RKO (cell line): Measurements from ENCODE around the gene SLC25A3.
"Not testable (repeated sequence)": the region's sequence is repeated elsewhere in the genome, so short reads cannot be mapped to it uniquely, and the experiment has no call there.

ENCODE experiments used
- DNase-seq: peaks from one replicate; pipeline ENCODE4 v3.0.0-alpha.2; 2016; ENCODE audit warnings: low spot score

Gene SLC25A3

DNA sequence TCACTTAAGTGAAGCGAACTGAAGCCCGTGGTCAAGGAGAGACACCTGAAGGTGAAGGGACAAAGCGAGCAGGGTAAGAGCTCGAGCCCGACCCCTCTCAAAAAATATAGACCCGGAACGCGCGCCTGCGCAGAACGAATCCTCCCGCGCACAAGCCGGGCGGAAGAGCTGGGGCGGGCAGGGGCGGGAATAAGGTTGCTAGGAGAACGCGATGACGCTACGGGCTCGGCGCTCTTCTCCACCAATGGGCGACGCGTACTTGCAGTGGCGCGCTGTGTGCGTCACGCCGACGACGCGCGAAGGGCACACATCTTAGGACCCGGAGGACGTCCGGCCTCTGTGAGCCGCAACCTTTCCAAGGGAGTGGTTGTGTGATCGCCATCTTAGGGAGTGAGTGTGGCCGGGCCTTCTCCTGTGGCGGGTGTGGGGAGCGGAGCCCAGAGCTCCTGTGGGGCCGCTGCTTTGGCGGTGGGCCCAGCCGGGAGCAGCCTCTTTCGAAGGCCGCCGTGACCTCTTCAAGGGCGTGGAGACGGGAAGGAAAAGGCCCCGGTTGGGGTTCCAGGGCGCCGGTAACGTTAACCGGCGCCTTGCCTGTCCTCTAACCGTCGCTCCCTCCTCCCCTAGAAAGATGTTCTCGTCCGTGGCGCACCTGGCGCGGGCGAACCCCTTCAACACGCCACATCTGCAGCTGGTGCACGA, at the start of gene SLC25A3:
Gene SLC25A3 (plus strand): TSS at position 336 of the 699 bp plus-strand sequence. CDS start 293 bp downstream, at position 629.
- DNase-seq = peak; percentile 99

DNA sequence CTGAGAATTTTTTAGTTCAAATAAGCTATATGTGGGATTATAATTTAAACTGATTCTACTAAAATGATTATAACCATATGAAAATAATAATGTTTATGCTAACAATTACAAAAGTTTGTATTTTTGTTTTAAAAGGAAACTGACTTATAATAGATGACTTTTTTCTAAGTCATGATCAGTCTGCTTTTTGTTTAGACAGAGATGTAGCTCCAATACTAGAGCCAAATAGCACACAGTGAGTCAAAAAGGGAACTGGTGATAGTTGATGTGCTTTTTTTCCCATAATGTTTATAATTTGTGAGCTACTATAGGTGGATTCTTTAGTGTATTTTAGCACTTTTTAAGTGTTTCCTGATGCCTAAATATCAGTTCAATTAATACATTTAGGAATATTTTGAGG, 49.8 kb upstream of the SLC25A3 start:
- no peak for DNase-seq

DNA sequence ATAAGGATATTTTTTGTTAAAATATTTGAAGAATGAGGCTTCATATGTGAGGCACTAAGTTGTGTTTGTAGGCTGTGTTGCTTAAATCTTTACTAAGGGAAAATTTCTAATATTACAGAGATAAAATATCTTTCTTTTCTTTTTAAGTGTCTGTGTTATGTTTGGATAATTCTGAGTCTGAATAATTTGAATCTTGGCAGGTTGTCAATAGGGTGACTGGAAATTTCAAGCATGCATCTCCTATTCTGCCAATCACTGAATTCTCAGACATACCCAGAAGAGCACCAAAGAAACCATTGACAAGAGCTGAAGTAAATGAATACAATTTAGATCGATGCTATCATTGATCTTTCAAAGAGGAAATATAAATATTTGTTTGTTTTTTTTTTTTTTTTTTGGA, 48.7 kb upstream of the SLC25A3 start:
- DNase-seq = no peak

DNA sequence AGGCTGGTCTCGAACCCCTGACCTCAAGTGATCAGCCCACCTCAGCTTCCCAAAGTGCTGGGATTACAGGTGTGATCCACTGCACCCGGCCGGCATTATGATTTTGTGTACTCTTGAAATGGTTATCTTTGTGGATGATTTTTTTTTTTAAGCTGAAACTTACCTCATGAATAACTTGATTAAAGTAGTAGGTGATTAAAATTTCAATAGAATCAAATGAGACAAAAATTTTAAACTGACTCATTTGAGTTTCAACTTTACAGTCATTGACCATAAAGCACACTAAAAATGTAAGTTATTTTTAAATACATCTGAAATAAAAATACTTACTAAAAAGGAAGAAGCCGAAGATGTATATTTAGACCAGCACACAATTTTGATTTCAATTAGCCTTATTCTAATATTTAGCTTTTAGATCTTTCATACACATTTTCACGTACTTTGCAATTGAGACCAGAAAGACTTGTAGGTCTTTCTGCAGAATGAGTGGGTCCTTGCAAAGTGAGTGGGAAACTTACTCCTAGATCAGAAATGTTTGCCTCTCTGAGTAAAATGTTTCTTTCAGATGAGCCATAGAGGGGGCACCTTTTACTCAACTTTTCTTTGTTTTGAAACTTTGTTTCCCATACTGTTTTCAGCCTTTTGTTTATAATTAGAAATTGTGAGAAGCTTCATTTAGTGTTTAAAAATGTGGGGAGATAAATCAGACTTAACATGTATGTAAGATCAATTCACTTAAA, 43.9 kb upstream of the SLC25A3 start:
- no peak for DNase-seq

DNA sequence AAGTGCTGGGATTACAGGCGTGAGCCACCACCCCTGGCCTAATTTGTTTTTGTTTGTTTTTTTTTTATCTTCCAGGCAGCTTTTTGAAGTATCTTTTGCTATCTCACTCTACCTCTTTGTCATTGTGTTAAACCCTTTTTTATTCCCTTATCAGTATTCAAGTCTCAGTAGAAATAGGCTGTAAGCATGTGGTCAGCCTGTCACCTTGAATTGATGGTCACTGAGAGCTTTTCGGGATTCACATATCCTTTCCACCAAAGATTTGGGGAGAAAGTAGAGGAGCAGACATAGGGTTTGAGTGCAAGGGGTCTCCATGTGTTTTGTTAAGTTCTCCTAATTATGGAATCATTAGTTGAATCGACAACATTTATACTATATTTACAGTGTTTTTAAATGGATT, 41.7 kb upstream of the SLC25A3 start:
- no peak for DNase-seq

DNA sequence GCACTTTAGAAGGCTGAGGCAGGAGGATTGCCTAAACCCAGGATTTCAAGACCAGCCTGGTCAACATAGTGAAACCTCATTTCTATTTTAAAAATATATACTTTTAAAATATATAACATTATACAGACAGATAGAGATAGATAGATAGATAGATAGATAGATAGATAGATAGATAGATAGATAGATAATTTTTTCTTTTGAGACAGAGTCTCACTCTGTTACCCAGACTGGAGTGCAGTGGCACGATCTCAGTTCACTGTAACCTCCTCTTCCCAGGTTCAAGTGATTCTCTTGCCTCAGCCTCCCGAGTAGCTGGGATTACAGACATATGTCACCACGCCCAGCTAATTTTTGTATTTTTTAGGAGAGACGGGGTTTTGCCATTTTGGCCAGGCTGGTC, 35.4 kb upstream of the SLC25A3 start:
- DNase-seq = not testable (repeated sequence)

DNA sequence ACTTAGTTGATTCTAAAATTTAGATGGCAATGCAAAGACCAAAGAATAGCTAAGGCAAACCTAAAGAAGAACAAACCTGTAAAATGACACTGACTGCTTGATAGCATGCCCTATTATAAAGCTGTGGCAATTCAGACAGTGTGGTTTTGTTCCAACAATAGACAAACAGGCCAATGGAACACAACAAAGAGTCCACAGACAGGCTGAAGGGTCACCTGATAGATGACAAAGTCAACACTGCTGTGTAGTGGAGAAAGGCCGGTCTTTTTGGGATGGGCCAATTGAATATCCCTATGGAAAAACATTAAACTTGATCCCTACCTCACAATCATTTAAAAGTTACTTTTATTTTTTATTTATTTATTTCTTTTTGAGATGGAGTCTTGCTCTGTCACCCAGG, 33.8 kb upstream of the SLC25A3 start:
- DNase-seq = no peak

DNA sequence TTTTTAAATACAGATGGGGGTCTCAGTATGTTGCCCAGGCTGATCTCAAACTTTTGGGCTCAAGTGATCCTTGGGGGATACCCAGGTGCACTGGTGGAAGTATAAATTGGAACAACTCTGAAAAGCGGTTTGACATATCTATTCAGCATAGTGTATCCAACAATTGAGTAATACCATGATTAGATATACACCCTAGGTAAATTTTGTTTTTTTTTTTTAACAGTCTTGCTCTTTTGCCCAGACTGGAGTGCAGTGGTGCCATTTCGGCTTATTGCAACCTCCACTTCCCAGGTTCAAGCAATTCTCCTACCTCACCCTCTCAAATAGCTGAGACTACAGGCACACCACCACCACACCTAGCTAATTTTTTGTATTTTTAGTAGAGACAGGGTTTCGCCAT, 31.6 kb upstream of the SLC25A3 start:
- DNase-seq = no peak

DNA sequence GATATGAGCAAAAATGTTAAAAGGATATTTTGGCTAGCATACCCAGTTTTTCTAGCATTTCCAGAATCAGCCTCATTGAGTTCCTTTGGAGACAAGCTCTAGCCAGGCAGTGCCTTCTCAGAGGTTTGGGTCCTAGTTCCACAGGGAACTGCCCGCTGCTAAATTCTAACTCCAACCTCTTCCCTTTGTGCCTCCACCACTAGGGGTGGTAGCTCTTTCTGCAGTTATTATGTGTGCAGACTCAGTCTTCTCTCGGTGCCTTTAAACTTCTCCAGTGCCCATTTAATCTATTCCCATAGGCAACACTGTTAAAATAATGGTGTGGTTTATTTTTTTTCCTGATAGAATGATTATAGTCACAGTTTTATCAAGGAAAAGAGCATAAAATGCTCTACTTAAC, 21.5 kb upstream of the SLC25A3 start:
- DNase-seq = peak; percentile 37

DNA sequence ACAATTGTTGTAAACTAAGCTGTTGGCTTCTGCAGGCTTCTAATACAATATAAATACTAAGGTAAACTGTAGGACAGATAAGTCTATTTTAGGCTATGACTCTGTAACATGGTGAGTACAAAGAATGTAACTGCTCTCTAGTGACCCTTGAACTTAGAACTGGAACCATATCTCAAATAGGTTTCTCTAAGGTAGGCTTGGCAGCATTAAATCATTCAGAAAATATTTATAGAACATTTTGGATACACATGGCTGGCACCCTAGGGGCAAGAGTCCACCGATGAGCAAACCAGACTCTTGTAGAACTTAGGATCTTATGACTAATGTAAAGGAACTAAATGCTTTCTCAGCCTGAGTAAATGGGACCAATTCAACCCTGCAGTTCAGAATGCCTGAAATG, 19.4 kb upstream of the SLC25A3 start:
- no peak for DNase-seq

DNA sequence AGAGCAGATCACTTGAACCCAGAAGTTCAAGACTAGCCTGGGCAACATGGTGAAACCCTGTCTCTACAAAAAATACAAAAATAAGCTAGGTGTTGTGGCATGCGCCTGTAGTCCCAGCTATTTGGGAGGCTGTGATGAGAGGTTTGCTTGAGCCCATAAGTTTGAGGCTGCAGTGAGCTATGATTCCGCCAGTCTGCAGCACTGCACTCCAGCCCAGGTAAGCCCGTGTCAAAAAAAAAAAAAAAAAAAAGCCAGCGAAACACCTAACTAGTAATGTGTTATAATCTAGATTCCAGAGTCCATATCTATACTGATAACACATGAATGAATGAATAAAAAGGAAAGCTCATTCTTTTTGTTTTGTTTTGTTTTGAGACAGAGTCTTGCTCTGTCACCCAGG, 18.5 kb upstream of the SLC25A3 start:
- no peak for DNase-seq

DNA sequence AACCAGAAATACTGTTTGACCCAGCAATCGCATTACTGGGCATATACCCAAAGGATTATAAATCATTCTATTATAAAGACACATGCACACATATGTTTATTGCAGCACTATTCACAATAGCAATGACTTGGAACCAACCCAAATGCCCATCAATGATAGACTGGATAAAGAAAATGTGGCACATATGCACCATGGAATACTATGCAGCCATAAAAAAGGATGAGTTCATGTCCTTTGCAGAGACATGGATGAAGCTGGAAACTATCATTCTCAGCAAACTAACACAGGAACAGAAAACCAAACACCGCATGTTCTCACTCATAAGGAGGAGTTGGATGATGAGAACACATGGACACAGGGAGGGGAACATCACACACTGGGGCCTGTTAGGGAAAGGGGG, 16.7 kb upstream of the SLC25A3 start:
- not testable (repeated sequence) for DNase-seq

DNA sequence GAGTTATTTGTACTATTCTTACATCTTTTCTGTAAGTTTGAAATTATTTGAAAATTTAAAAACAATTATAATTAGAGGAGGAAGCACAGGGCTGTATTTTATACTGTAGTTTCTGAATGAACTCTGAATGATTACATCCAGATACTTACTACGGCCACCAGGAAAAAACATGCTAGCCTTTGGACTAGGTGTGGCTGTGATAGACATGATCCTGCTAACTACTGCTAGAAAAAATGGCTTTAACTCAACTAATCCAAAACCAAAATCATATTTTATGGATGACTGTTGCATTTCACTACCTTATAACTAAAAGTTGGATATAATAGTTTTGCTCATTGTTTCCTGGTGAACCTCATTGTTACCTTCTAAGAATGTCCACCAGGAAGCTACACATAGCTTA, 15.1 kb upstream of the SLC25A3 start:
- DNase-seq = no peak

DNA sequence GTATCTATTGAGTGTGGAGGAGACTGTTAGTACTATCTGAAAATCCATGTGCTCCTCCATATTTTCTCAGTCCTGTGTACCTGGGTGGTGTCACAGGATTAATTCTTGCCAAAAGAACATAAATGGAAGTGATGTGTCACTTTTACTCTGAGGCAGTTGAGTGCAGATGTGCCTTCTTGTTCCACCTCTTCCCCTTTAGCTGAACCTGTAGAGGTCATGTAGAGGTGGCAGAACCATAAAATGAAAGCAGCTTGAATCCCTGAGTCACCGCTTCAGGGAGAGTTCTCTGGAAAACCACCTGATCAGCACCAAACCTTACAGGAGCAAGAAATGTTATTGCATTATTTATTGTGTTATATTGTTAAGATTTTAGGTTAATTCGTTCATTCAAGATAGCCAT, 14.7 kb upstream of the SLC25A3 start:
- DNase-seq = no peak

DNA sequence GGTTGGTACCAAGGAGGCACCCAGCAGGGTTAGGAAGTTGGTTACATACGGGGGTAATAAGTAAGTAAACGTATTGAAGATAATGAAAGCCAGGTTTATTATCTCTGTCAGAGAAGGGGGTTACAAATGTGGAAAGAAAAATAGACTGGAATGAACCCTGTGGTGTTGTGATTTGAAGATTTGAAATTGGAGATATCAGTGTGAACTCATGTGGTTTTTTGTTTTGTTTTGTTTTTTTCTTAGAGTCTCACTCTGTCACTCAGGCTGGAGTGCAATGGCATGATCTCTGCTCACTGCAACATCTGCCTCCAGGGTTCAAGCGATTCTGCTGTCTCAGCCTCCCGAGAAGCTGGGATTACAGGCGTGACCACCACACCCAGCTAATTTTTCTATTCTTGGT, 14.1 kb upstream of the SLC25A3 start:
- DNase-seq = no peak

DNA sequence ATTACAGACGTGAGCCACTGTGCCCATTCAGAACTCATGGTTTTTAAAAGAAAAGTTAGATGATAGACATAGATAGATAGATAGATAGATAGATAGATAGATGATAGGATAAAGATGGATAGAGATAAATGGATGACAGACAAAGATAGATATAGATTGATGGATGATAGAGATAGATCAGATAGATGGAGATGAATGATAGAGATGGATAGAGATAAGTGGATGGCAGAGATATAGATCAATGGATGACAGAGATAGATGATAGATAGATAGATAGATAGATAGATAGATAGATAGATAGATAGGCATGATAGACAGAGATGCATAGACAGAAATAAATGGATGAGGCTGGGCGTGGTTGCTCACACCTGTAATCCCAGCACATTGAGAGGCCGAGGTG, 13.7 kb upstream of the SLC25A3 start:
- no peak for DNase-seq

DNA sequence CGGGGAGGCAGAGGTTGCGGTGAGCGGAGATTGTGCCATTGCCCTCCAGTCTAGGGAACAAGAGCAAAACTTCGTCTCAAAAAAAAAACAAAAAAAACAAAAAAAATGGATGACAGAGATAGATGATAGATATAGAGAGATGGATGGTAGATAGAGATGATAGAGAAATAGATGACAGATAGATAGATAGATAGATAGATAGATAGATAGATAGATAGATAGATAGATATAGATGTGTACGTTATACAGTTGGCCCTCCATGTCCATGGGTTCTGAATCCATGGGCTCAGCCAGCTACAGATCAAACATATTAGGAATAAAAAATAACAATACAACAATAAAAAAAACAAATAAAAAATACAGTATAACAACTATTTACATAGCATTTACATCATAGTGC, 12.8 kb upstream of the SLC25A3 start:
- no peak for DNase-seq

DNA sequence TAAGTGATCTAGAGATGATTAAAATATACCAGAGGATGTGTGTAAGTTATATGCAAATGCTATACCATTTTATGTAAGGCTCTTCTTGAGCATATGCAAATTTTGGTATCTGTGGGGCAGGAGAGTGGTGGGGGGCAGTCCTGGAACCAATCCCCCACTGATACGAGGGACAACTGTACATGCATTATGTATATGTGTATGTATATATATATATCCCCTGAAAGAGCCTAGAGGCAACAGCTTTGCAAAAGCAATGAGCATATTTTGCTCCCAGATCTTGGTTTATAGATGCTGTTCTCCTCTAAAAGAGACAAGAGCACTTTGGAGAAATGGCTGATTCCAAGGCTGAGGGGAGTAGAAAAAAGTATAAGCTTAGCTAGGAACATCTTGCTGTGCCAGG, 12.4 kb upstream of the SLC25A3 start:
- no peak for DNase-seq

DNA sequence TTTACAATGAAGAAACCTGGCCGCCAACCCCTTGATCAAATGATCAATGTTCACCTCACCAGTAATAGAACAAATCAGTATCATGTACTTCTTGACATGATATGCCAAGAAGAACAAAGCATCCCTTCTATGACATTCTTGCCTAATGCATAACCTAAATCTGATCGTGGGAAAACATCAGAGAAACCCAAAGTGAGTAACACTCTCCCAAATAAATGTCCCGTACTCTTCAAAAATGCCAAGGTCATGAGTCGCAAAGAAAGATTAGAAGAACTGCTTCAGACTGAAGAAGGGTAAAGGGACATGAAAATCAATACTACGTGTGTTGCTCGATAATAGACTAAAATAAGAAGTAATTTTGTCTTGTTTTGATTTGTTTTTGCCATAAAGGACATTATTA, 11.4 kb upstream of the SLC25A3 start:
- peak; percentile 27 for DNase-seq

DNA sequence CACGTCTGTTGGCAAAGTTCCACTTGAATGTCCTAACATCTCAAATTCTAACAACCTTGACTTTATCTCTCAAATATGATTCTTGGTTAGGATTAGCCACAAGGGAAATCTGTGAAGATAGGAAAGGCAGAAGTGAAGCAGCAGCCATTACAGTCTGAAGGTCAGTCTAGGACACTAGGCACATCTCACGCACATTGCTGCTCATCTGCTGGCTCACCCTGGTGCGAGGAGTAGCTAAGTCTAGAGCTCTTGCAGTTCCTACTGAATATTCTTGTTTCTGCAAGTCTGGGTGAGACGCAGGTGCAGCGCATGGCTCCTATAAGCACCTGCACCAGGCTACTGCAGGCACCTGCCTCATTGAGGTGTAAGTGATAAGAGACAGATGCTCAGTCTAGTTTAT, 6.4 kb upstream of the SLC25A3 start:
- DNase-seq = no peak

DNA sequence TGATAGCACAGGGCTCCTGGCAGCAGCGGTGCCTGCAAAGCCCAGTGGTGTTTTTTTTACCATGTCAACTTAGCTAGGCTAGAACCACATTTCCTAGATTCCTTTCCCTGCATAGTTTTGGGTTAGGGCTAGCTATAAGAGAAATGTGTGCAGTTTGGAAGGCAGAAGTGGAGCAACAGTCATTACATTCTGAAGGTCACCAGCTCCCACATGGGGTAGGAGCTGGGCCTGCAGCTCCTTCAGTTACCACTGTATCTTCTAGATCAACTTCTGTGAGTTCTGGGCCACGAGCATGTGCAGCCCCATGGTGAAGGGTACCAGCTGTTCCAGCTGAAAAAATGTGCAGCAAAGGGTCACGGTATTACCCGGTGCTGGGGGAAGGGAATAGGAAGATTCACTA, 2.3 kb upstream of the SLC25A3 start:
- no peak for DNase-seq

DNA sequence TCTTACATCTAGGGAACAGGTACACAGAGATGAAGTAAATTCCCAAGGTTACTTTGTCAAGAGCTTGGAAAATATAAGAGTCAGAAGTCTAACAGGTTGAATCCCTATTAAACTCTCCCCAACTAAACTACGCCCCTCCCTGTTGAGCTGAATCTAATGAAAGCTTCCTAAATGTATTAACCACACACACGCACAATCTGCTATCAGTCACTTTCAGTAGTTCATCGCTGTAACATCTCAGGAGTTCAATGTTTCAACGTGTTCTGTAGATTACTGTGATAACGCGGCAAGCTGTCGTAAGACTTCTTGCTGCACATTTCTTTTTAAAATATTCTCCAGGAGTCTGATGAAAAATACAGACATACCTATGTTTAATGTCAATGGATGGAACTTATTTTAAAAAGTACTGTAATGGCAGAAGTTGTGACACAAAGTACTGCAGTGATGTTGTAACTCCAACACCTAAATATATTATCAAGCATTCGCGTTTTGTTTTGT, 612 bp upstream of the SLC25A3 start:
- DNase-seq = peak; percentile 58

DNA sequence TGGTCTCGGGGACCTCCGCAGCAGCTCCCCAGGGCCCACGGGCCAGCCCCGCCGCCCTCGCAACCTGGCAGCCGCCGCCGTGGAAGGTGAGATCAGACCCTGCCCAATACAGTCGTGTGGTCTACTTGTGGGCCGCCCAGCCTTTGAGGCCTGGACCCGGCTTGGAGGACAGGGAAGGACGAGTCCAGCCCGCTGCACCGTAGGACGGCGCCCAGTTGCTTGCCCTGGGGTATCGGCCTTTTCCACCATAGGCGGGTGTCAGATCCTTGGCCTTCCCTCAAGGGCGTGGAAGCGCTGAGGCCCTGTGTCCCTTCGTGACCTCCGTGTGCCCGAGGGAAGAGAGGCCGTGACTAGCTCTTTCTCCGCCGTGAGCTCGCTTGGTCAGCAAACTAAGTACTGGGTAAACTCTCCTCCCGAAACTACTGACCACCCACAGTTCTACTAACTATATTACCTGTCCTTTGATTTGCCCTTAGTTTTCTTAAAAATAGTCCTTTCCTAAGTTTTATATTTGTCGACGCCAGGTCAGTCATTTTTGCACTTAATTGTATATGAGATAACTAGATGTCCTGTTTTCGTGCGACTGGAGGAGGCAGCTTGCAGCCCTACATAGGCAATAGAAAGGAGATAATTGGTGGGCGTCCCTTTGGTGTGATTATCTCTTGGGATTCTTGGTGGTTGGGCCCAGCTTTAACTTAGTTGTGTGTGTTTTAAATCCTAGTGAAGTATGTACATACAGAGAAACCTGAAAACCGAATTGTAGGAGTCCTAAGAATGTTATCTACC, 757 bp downstream of the SLC25A3 start:
- DNase-seq = peak; percentile 35
